ENCODE results near the gene FGD5.

FGD5 gene

GRCh38 chr3:14789640-14790285 is 29.0 kb upstream of the FGD5 start:
- no peak for DNase-seq

- DNase-seq: no peak
Measured at GRCh38 chr3:14791343-14791945, 27.3 kb upstream of the FGD5 start.

- no peak for DNase-seq
Measured at GRCh38 chr3:14792691-14793121, 26.1 kb upstream of the FGD5 start.

GRCh38 chr3:14793126-14793857 is 25.5 kb upstream of the FGD5 start:
- no peak for DNase-seq

- no peak for DNase-seq
Measured at GRCh38 chr3:14793858-14794234, 24.9 kb upstream of the FGD5 start.

GRCh38 chr3:14794435-14794834 is 24.3 kb upstream of the FGD5 start:
- DNase-seq: no peak

- DNase-seq: no peak
Measured at GRCh38 chr3:14795996-14796395, 22.8 kb upstream of the FGD5 start.

- no peak for DNase-seq
Measured at GRCh38 chr3:14796403-14797077, 22.2 kb upstream of the FGD5 start.

GRCh38 chr3:14797731-14798130 is 21.0 kb upstream of the FGD5 start:
- DNase-seq: no peak

GRCh38 chr3:14798231-14798630 is 20.5 kb upstream of the FGD5 start:
- DNase-seq: no peak

- no peak for DNase-seq
Measured at GRCh38 chr3:14799146-14799545, 19.6 kb upstream of the FGD5 start.

GRCh38 chr3:14801031-14801430 is 17.7 kb upstream of the FGD5 start:
- peak; percentile 1 for DNase-seq

GRCh38 chr3:14801668-14802380 is 16.9 kb upstream of the FGD5 start:
- DNase-seq: no peak

GRCh38 chr3:14802381-14802731 is 16.4 kb upstream of the FGD5 start:
- DNase-seq: no peak

GRCh38 chr3:14803101-14803980 is 15.4 kb upstream of the FGD5 start:
- DNase-seq: no peak

- DNase-seq: no peak
Measured at GRCh38 chr3:14803981-14804834, 14.6 kb upstream of the FGD5 start.

GRCh38 chr3:14804835-14805780 is 13.7 kb upstream of the FGD5 start:
- no peak for DNase-seq

- no peak for DNase-seq
Measured at GRCh38 chr3:14805961-14806537, 12.7 kb upstream of the FGD5 start.

GRCh38 chr3:14806641-14807263 is 12.0 kb upstream of the FGD5 start:
- DNase-seq: no peak
